ENCODE data around the gene KLC1. TPM values are rescaled to one million over a fixed set of nuclear protein-coding genes. Genes with fewer than 3 reads are reported as not detected.

The KLC1 gene
- total and polyA plus RNA-seq, 2 of the 8 experiments (the other 6 are each of a cell fraction or from before 2014, with no cell fraction given), result 84.6 to 134 TPM

GRCh38 chr14:103646189-103646588 is 17.2 kb downstream of the KLC1 start (continued):
- TF ChIP-seq CHD7 (IDR thresholded peaks at IDR 0.05; ENCODE audit: insufficient replicate concordance, low read length) (no peak), GTF2F1 (IDR thresholded peaks at IDR 0.05; ENCODE audit: borderline replicate concordance, low read depth, low read length) (no peak), PHF8 (conservative IDR thresholded peaks at IDR 0.05; ENCODE audit: low read depth, low read length) (no peak), HDAC6 (IDR thresholded peaks at IDR 0.05; ENCODE audit: low read depth, low read length) (no peak)
